ENCODE results near the gene SORCS2. TPM values are rescaled to one million over a fixed set of nuclear protein-coding genes. Genes with fewer than 3 reads are reported as not detected.

Gene SORCS2
- total and polyA plus RNA-seq, 2 of the 13 experiments (the other 11 are each of a cell fraction or from before 2014, with no cell fraction given): 0.82 to 1.0 TPM

DNA sequence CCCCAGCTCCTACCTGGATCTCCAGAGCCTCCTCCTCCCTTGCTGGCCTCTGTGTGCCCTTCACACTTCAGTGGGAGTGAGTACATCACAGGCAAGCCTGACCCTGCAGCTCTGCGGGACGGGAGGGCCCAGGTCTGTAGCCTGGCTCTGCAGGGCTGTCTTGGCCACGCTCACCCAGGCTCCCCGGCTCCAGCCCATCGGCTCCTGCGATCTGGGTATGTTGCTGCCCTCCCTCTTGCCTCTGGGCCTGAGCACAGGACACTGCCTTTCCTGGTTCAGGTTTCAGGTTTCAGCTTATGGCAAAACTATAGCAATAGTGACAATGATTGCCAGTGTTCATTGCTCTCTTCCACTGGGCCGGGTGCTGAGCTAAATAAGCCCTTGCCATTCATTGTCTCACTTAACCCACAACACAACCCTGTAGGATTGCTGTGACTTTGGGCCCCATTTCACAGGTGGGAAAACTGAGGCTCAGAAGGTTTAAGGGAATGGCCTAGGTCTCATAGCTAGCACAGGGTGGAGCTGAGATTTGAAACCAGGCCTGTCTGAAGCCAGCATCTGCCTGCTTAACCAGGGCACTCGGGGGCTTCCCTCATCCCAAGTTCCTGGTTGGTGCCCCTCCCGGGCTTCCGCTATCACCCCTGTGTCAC is 44.6 kb upstream of the SORCS2 start:
- POLR2A ChIA-PET: no interaction called here
- H3K27me3 ChIP-seq (ENCODE audit: control insufficient read depth in 1 of 2, insufficient read depth in 2 of 2, low read length in 2 of 2): peaks cover 6 to 65% of the 10 kb centered on the region in 2 experiments
- no peaks in the 10 kb centered on the region for H3K79me2 ChIP-seq (ENCODE audit: insufficient read depth, low read length)
- H2AFZ ChIP-seq (ENCODE audit: low read length): no peak overlapping the region
- H3K4me3 ChIP-seq (replicated peaks in 1 of 3; ENCODE audit: insufficient read depth in 1 of 3, low read depth in 2 of 3, low read length in 3 of 3): no peak overlapping the region
- H3K36me3 ChIP-seq (replicated peaks in 1 of 2; ENCODE audit: control insufficient read depth in 1 of 2, insufficient read depth in 2 of 2, low read length in 2 of 2): no peaks in the 10 kb centered on the region
- WGBS (ENCODE audit: low lambda C conversion rate): 42% methylated on average over 6 of the region's 10 CpGs
- no peaks in the 10 kb centered on the region for H4K20me1 ChIP-seq (ENCODE audit: insufficient read depth, low read length)
- TF ChIP-seq ZNF629 (CRISPR knock-in tag; conservative IDR thresholded peaks at IDR 0.05) (peak; percentile 85), MIER3 (CRISPR knock-in tag; IDR thresholded peaks at IDR 0.05; ENCODE audit: borderline replicate concordance) (no peak)
- TF ChIP-seq, protein P1, sequence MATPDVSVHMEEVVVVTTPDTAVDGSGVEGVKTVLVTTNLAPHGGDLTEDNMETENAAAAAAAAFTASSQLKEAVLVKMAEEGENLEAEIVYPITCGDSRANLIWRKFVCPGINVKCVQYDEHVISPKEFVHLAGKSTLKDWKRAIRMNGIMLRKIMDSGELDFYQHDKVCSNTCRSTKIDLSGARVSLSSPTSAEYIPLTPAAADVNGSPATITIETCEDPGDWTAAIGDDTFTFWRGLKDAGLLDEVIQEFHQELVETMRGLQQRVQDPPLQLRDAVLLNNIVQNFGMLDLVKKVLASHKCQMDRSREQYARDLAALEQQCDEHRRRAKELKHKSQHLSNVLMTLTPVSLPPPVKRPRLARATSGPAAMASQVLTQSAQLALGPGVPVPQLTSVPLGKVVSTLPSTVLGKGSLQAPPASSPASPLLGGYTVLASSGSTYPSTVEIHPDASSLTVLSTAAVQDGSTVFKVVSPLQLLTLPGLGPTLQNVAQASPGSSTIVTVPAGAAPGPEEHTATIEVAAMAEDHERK (CRISPR knock-in tag; IDR thresholded peaks at IDR 0.05; ENCODE audit: low read depth): no peak
- no peak for DNase-seq (ENCODE audit: low spot score)
- H3K9me3 ChIP-seq (ENCODE audit: low read length): no peaks in the 10 kb centered on the region
- H3K9ac ChIP-seq (ENCODE audit: insufficient read depth, low read depth, low read length): no peak overlapping the region
- no TSS peak for BruUV-seq (replicated peaks)
- CTCF ChIA-PET (ENCODE audit: low intra/inter-chr PET ratio, low total read pairs): no interaction called here
- in situ Hi-C loops (cut with HindIII; ENCODE audit: extremely low pct_ligation_motif_present, low pct_unique_long_range_greater_than_20kb) (no loop called here), intact Hi-C loops (cut with micrococcal nuclease; ENCODE audit: unreplicated experiment) (no loop called here)
- no peak for ATAC-seq
- H3K4me1 ChIP-seq (ENCODE audit: insufficient read depth, low read length): peaks cover 23% of the 10 kb centered on the region
- no peak overlapping the region for H3K4me2 ChIP-seq (ENCODE audit: low read depth, low read length)
- FAIRE-seq: no peak
- no peak overlapping the region for H3K27ac ChIP-seq (ENCODE audit: extremely low read length, insufficient read depth, low read length)

DNA sequence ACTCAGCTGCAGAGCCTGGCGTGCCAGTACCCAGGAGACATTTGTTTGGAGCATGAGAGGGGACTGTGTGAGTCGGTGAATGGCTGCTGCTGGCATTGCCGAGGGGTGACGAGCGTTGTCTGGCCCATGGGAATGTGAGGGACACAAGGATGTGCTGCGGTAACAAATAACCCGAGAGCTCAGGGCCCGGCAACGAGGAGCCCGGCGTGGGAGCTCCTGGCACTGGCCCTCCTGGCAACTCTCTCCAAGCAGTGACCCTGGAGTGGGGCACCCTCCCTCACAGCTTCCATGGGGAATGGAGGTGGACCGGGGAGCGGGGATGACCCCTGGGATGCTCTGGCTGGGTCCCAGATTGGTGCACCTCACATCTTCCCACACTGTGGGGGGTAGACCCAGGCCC is 44.0 kb upstream of the SORCS2 start:
- Histone ChIP-seq H2AFZ (ENCODE audit: low read length) (no peak overlapping the region), H3K4me2 (ENCODE audit: low read depth, low read length) (no peak overlapping the region), H3K4me1 (ENCODE audit: insufficient read depth, low read length) (peaks cover 23% of the 10 kb centered on the region), H3K9ac (ENCODE audit: insufficient read depth, low read depth, low read length) (no peak overlapping the region), H3K27ac (ENCODE audit: extremely low read length, insufficient read depth, low read length) (no peak overlapping the region), H4K20me1 (ENCODE audit: insufficient read depth, low read length) (no peaks in the 10 kb centered on the region), H3K27me3 (ENCODE audit: control insufficient read depth in 1 of 2, insufficient read depth in 2 of 2, low read length in 2 of 2) (peaks cover 6 to 66% of the 10 kb centered on the region in 2 experiments), H3K36me3 (replicated peaks in 1 of 2; ENCODE audit: control insufficient read depth in 1 of 2, insufficient read depth in 2 of 2, low read length in 2 of 2) (no peaks in the 10 kb centered on the region), H3K4me3 (replicated peaks in 1 of 3; ENCODE audit: insufficient read depth in 1 of 3, low read depth in 2 of 3, low read length in 3 of 3) (no peak overlapping the region), H3K9me3 (ENCODE audit: low read length) (no peaks in the 10 kb centered on the region), H3K79me2 (ENCODE audit: insufficient read depth, low read length) (no peaks in the 10 kb centered on the region)
- POLR2A ChIA-PET: no interaction called here
- DNase-seq (ENCODE audit: low spot score) (no peak), FAIRE-seq (no peak), ATAC-seq (no peak)
- 61% methylated on average over 11 of the region's 13 CpGs for WGBS (ENCODE audit: low lambda C conversion rate)
- intact Hi-C loops (cut with micrococcal nuclease; ENCODE audit: unreplicated experiment): no loop called here
- CTCF ChIA-PET (ENCODE audit: low intra/inter-chr PET ratio, low total read pairs): no interaction called here
- in situ Hi-C loops (cut with HindIII; ENCODE audit: extremely low pct_ligation_motif_present, low pct_unique_long_range_greater_than_20kb): no loop called here
- no TSS peak for BruUV-seq (replicated peaks)
- TF ChIP-seq ZSCAN12 (CRISPR knock-in tag; IDR thresholded peaks at IDR 0.05): no peak
- no peak for TF ChIP-seq LCORL (IDR thresholded peaks at IDR 0.05)
- no peak for TF ChIP-seq LCORL (CRISPR knock-in tag; IDR thresholded peaks at IDR 0.05)
- TF ChIP-seq, protein P2, sequence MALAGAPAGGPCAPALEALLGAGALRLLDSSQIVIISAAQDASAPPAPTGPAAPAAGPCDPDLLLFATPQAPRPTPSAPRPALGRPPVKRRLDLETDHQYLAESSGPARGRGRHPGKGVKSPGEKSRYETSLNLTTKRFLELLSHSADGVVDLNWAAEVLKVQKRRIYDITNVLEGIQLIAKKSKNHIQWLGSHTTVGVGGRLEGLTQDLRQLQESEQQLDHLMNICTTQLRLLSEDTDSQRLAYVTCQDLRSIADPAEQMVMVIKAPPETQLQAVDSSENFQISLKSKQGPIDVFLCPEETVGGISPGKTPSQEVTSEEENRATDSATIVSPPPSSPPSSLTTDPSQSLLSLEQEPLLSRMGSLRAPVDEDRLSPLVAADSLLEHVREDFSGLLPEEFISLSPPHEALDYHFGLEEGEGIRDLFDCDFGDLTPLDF (CRISPR knock-in tag; IDR thresholded peaks at IDR 0.05): no peak
- TF ChIP-seq NR1H2 (CRISPR knock-in tag; IDR thresholded peaks at IDR 0.05; ENCODE audit: borderline replicate concordance, low read depth): no peak
- TF ChIP-seq NRL (CRISPR knock-in tag; IDR thresholded peaks at IDR 0.05; ENCODE audit: borderline replicate concordance): no peak
- TF ChIP-seq ZNF761 (CRISPR knock-in tag; conservative IDR thresholded peaks at IDR 0.05): no peak
- TF ChIP-seq ZNF749 (CRISPR knock-in tag; IDR thresholded peaks at IDR 0.05; ENCODE audit: borderline replicate concordance): no peak
- no peak for TF ChIP-seq ZFP1 (CRISPR knock-in tag; IDR thresholded peaks at IDR 0.05)
- TF ChIP-seq ZNF460 (CRISPR knock-in tag; IDR thresholded peaks at IDR 0.05; ENCODE audit: borderline replicate concordance): no peak
- TF ChIP-seq, protein P3, sequence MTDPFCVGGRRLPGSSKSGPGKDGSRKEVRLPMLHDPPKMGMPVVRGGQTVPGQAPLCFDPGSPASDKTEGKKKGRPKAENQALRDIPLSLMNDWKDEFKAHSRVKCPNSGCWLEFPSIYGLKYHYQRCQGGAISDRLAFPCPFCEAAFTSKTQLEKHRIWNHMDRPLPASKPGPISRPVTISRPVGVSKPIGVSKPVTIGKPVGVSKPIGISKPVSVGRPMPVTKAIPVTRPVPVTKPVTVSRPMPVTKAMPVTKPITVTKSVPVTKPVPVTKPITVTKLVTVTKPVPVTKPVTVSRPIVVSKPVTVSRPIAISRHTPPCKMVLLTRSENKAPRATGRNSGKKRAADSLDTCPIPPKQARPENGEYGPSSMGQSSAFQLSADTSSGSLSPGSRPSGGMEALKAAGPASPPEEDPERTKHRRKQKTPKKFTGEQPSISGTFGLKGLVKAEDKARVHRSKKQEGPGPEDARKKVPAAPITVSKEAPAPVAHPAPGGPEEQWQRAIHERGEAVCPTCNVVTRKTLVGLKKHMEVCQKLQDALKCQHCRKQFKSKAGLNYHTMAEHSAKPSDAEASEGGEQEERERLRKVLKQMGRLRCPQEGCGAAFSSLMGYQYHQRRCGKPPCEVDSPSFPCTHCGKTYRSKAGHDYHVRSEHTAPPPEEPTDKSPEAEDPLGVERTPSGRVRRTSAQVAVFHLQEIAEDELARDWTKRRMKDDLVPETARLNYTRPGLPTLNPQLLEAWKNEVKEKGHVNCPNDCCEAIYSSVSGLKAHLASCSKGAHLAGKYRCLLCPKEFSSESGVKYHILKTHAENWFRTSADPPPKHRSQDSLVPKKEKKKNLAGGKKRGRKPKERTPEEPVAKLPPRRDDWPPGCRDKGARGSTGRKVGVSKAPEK (CRISPR knock-in tag; IDR thresholded peaks at IDR 0.05; ENCODE audit: borderline replicate concordance): no peak
